ENCODE measurements around the gene PRKAR1B. TPM values are rescaled to one million over a fixed set of nuclear protein-coding genes. Genes with fewer than 3 reads are reported as not detected.

Gene PRKAR1B
- total RNA-seq, 1 experiment from 2014 or later, result 43.3 TPM

DNA sequence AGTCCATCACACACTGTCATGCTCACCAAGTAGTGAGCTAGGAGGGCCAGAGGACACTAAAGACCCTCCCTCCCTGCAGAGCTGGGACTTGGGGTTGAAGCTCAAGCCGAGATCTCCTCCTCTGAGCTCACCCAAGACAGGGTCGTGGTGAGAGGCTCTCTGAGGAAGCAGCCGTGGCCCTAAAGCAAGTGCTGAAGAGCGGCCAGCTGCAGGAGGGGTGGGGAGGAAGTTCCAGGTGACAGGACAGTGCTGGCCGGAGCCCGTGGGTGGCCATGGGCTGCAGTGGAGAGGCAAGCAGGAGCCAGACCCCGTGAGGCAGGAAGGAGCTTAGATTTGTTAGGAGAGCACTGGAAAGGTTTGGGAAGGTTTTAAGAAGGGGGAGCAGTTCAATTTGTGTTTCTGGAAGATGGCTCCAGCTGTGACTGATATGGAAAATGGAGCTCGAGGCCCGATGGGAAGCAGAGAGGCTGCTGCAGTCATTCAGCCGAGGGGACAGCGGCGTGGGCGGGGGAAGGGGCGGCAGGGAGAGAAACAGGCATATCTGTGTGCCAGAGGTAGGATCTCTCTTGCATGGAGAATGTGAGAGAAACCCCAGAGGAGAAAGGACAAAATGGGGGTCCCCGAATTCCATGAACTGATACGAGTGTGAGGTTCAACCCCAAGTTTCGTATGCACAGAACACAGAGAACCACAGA lies 27.5 kb downstream of the PRKAR1B start:
- Histone ChIP-seq H3K56ac (ENCODE audit: insufficient read length, low read depth, low read length) (no peak overlapping the region), H3K4me2 (ENCODE audit: insufficient read depth, insufficient read length, low read length) (no peak overlapping the region), H3K27ac (ENCODE audit: insufficient read length, low read depth, low read length) (no peak overlapping the region), H2AFZ (ENCODE audit: low read length) (no peak overlapping the region), H3K23ac (ENCODE audit: insufficient read length, low read depth, low read length) (no peak overlapping the region), H4K8ac (replicated peaks; ENCODE audit: insufficient read length, low read depth, low read length) (no peak overlapping the region), H3K27me3 (ENCODE audit: insufficient read depth, low read length) (no peaks in the 10 kb centered on the region), H2BK120ac (ENCODE audit: low read depth, low read length, poor library complexity, severe bottlenecking) (no peak overlapping the region), H4K5ac (ENCODE audit: insufficient read length, low read depth, low read length) (no peak overlapping the region), H3K79me1 (ENCODE audit: insufficient read depth, low read depth, low read length, poor library complexity, severe bottlenecking) (peaks cover 2% of the 10 kb centered on the region), H2BK5ac (ENCODE audit: insufficient read length, low read length) (no peak overlapping the region), H4K20me1 (ENCODE audit: control insufficient read depth, insufficient read depth, insufficient read length) (peaks cover 5% of the 10 kb centered on the region), H2BK15ac (ENCODE audit: low read depth, low read length) (no peak overlapping the region), H2BK20ac (ENCODE audit: low read depth, low read length, poor library complexity, severe bottlenecking) (no peak overlapping the region), H4K91ac (ENCODE audit: insufficient read length, low read depth, low read length) (no peak overlapping the region), H3K14ac (ENCODE audit: insufficient read depth, low read length) (no peak overlapping the region), H3K9ac (ENCODE audit: extremely low read depth, insufficient read length, low read length) (no peak overlapping the region), H3K79me2 (ENCODE audit: insufficient read depth, low read length) (no peaks in the 10 kb centered on the region), H3K4ac (ENCODE audit: low read depth, low read length) (no peak overlapping the region), H3K18ac (ENCODE audit: insufficient read length, low read depth, low read length) (no peak overlapping the region), H3T11ph (ENCODE audit: low read length) (no peak overlapping the region), H3K23me2 (ENCODE audit: insufficient read length, low read depth, low read length, poor library complexity, severe bottlenecking) (no peaks in the 10 kb centered on the region), H3K4me1 (ENCODE audit: insufficient read depth, low read length) (no peaks in the 10 kb centered on the region), H3K9me3 (ENCODE audit: control insufficient read depth, low read depth, low read length) (no peaks in the 10 kb centered on the region), H2BK12ac (ENCODE audit: insufficient read length, low read depth, low read length) (no peak overlapping the region), H2AK5ac (ENCODE audit: insufficient read length, low read length) (no peak overlapping the region)
- Mint-ChIP-seq H3K27me3 (ENCODE audit: low read depth) (no peaks in the 10 kb centered on the region), H3K4me3 (no peak overlapping the region), H3K27ac (peak overlapping the region in 2 of 3 experiments; percentile 75 to 82; a peak in 5 of 7 replicates), H3K4me1 (peaks cover 5 to 9% of the 10 kb centered on the region in 2 experiments), H3K36me3 (ENCODE audit: insufficient read depth in 1 of 3, low read depth in 3 of 3) (peaks cover 13 to 48% (median 31%) of the 10 kb centered on the region in 3 experiments), H3K9me3 (peaks cover 6 to 8% of the 10 kb centered on the region in 2 experiments)
- WGBS (ENCODE audit: extremely low coverage, insufficient read length, low lambda C conversion rate), result no CpG with 5 or more reads among the region's 17 CpGs
- DNase-seq, result no peak
- TF ChIP-seq, protein P1, sequence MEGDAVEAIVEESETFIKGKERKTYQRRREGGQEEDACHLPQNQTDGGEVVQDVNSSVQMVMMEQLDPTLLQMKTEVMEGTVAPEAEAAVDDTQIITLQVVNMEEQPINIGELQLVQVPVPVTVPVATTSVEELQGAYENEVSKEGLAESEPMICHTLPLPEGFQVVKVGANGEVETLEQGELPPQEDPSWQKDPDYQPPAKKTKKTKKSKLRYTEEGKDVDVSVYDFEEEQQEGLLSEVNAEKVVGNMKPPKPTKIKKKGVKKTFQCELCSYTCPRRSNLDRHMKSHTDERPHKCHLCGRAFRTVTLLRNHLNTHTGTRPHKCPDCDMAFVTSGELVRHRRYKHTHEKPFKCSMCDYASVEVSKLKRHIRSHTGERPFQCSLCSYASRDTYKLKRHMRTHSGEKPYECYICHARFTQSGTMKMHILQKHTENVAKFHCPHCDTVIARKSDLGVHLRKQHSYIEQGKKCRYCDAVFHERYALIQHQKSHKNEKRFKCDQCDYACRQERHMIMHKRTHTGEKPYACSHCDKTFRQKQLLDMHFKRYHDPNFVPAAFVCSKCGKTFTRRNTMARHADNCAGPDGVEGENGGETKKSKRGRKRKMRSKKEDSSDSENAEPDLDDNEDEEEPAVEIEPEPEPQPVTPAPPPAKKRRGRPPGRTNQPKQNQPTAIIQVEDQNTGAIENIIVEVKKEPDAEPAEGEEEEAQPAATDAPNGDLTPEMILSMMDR (conservative IDR thresholded peaks at IDR 0.05), result no peak
